Vagina (tissue), 2 donors: ENCODE results near the gene TOX3.

Experiments used
- CTCF ChIP-seq, 3 experiments: fragments of 450-650 bp in 2 of 3; fragments of 200-600 bp in 1 of 3; sonication (generic) in 1 of 3; IDR thresholded peaks; one replicate each; pipeline ENCODE4 v1.5.1; 2017 to 2019; ENCODE audit warnings: antibody characterized with exemption in 3 of 3, mild to moderate bottlenecking in 2 of 3, moderate library complexity in 2 of 3
- POLR2A ChIP-seq, 2 donors: fragments of 450-650 bp; IDR thresholded peaks; one replicate each; pipeline ENCODE4 v1.6.1; 2017; ENCODE audit warnings: antibody characterized with exemption in 2 of 2, mild to moderate bottlenecking in 2 of 2, moderate library complexity in 2 of 2

GRCh38 chr16:52480237-52480636 is 66.7 kb downstream of the TOX3 start:
- no peak for TF ChIP-seq CTCF (IDR thresholded peaks at IDR 0.05)
- no peak for TF ChIP-seq POLR2A (IDR thresholded peaks at IDR 0.05)
